ENCODE results near the gene IL4R. TPM values are rescaled to one million over a fixed set of nuclear protein-coding genes. Genes with fewer than 3 reads are reported as not detected.
A peak's percentile ranks its signal among the peaks of the same experiment; 100 is the strongest.

Gene IL4R
- total and polyA plus RNA-seq, 2 of the 13 experiments (the other 11 are each of a cell fraction or from before 2014, with no cell fraction given), result 15.9 to 49.6 TPM

GRCh38 chr16:27284865-27285675 lies 28.7 kb upstream of the IL4R start:
- Histone ChIP-seq H3K27ac (ENCODE audit: extremely low read length, insufficient read depth, low read length) (peak overlapping the region; percentile 32), H3K4me2 (ENCODE audit: low read depth, low read length) (peak overlapping the region; percentile 79), H3K36me3 (replicated peaks in 1 of 2; ENCODE audit: control insufficient read depth in 1 of 2, insufficient read depth in 2 of 2, low read length in 2 of 2) (no peaks in the 10 kb centered on the region), H3K79me2 (ENCODE audit: insufficient read depth, low read length) (no peaks in the 10 kb centered on the region), H4K20me1 (ENCODE audit: insufficient read depth, low read length) (no peaks in the 10 kb centered on the region), H3K9ac (ENCODE audit: insufficient read depth, low read depth, low read length) (peak overlapping the region; percentile 25; the same call in 1 of the 2 replicates), H2AFZ (ENCODE audit: low read length) (peak overlapping the region; percentile 69), H3K9me3 (ENCODE audit: low read length) (no peaks in the 10 kb centered on the region), H3K27me3 (ENCODE audit: control insufficient read depth in 1 of 2, insufficient read depth in 2 of 2, low read length in 2 of 2) (no peaks in the 10 kb centered on the region), H3K4me3 (replicated peaks in 1 of 3; ENCODE audit: insufficient read depth in 1 of 3, low read depth in 2 of 3, low read length in 3 of 3) (peak overlapping the region; percentile 33 to 53 (median 36)), H3K4me1 (ENCODE audit: insufficient read depth, low read length) (peaks cover 51% of the 10 kb centered on the region)
- DNase-seq (ENCODE audit: low spot score), result peak; percentile 43
- no peak for FAIRE-seq
- in situ Hi-C loops (cut with HindIII; ENCODE audit: extremely low pct_ligation_motif_present, low pct_unique_long_range_greater_than_20kb), result no loop called here
- CTCF ChIA-PET (ENCODE audit: low intra/inter-chr PET ratio, low total read pairs), result no interaction called here
- intact Hi-C loops (cut with micrococcal nuclease; ENCODE audit: unreplicated experiment), result no loop called here
- 20% methylated on average over 7 of the region's 7 CpGs for WGBS (ENCODE audit: low lambda C conversion rate)
- no TSS peak for BruUV-seq (replicated peaks)
- ATAC-seq, result peak; percentile 64
- POLR2A ChIA-PET, result interaction anchor here (1.0 to 3.8 kb wide), 6 partner anchors 11 to 81 kb away, joined by 3 to 17 read pairs (median 6); partner anchors contain the start of genes KDM8 and NSMCE1
- TF ChIP-seq NFYB (CRISPR knock-in tag; IDR thresholded peaks at IDR 0.05), result peak; percentile 70
- peak; percentile 61; the same call in 1 of the 2 replicates for TF ChIP-seq ZBTB49 (CRISPR knock-in tag; IDR thresholded peaks at IDR 0.05; ENCODE audit: borderline replicate concordance)
- TF ChIP-seq SETDB1 (CRISPR knock-in tag; IDR thresholded peaks at IDR 0.05; ENCODE audit: borderline replicate concordance), result 0 out of 2 replicates have a peak, but pooled peaks have one; percentile 58
- TF ChIP-seq TARDBP (CRISPR knock-in tag; IDR thresholded peaks at IDR 0.05), result 0 out of 2 replicates have a peak, but pooled peaks have one; percentile 14
- peak; percentile 84 for TF ChIP-seq ZNF710 (CRISPR knock-in tag; IDR thresholded peaks at IDR 0.05; ENCODE audit: borderline replicate concordance)
- TF ChIP-seq TSC22D2 (CRISPR knock-in tag; IDR thresholded peaks at IDR 0.05; ENCODE audit: borderline replicate concordance), result peak; percentile 39; the same call in 1 of the 2 replicates
- no peak for TF ChIP-seq PHB2 (IDR thresholded peaks at IDR 0.05; ENCODE audit: partially characterized antibody)
- no peak for TF ChIP-seq HOXD1 (CRISPR knock-in tag; IDR thresholded peaks at IDR 0.05)
- TF ChIP-seq RFXAP (CRISPR knock-in tag; IDR thresholded peaks at IDR 0.05; ENCODE audit: borderline replicate concordance), result peak; percentile 38; the same call in 1 of the 2 replicates
- TF ChIP-seq ZNF12 (CRISPR knock-in tag; IDR thresholded peaks at IDR 0.05), result peak; percentile 53
- no peak for TF ChIP-seq ZNF564 (CRISPR knock-in tag; IDR thresholded peaks at IDR 0.05)
- TF ChIP-seq, protein P1, sequence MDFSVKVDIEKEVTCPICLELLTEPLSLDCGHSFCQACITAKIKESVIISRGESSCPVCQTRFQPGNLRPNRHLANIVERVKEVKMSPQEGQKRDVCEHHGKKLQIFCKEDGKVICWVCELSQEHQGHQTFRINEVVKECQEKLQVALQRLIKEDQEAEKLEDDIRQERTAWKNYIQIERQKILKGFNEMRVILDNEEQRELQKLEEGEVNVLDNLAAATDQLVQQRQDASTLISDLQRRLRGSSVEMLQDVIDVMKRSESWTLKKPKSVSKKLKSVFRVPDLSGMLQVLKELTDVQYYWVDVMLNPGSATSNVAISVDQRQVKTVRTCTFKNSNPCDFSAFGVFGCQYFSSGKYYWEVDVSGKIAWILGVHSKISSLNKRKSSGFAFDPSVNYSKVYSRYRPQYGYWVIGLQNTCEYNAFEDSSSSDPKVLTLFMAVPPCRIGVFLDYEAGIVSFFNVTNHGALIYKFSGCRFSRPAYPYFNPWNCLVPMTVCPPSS (IDR thresholded peaks at IDR 0.05), result 0 out of 2 replicates have a peak, but pooled peaks have one; percentile 50
- TF ChIP-seq, protein P2, sequence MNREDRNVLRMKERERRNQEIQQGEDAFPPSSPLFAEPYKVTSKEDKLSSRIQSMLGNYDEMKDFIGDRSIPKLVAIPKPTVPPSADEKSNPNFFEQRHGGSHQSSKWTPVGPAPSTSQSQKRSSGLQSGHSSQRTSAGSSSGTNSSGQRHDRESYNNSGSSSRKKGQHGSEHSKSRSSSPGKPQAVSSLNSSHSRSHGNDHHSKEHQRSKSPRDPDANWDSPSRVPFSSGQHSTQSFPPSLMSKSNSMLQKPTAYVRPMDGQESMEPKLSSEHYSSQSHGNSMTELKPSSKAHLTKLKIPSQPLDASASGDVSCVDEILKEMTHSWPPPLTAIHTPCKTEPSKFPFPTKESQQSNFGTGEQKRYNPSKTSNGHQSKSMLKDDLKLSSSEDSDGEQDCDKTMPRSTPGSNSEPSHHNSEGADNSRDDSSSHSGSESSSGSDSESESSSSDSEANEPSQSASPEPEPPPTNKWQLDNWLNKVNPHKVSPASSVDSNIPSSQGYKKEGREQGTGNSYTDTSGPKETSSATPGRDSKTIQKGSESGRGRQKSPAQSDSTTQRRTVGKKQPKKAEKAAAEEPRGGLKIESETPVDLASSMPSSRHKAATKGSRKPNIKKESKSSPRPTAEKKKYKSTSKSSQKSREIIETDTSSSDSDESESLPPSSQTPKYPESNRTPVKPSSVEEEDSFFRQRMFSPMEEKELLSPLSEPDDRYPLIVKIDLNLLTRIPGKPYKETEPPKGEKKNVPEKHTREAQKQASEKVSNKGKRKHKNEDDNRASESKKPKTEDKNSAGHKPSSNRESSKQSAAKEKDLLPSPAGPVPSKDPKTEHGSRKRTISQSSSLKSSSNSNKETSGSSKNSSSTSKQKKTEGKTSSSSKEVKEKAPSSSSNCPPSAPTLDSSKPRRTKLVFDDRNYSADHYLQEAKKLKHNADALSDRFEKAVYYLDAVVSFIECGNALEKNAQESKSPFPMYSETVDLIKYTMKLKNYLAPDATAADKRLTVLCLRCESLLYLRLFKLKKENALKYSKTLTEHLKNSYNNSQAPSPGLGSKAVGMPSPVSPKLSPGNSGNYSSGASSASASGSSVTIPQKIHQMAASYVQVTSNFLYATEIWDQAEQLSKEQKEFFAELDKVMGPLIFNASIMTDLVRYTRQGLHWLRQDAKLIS (CRISPR knock-in tag; IDR thresholded peaks at IDR 0.05), result no peak

Data from HepG2 (cell line).